ENCODE data around the gene PLD1. TPM values are rescaled to one million over a fixed set of nuclear protein-coding genes. Genes with fewer than 3 reads are reported as not detected.
A peak's percentile ranks its signal among the peaks of the same experiment; 100 is the strongest.

Gene PLD1
- total and polyA plus RNA-seq, 10 of the 15 experiments (the other 5 are each of a cell fraction or from before 2014, with no cell fraction given) = 2.9 to 108 (median 3.6) TPM

DNA sequence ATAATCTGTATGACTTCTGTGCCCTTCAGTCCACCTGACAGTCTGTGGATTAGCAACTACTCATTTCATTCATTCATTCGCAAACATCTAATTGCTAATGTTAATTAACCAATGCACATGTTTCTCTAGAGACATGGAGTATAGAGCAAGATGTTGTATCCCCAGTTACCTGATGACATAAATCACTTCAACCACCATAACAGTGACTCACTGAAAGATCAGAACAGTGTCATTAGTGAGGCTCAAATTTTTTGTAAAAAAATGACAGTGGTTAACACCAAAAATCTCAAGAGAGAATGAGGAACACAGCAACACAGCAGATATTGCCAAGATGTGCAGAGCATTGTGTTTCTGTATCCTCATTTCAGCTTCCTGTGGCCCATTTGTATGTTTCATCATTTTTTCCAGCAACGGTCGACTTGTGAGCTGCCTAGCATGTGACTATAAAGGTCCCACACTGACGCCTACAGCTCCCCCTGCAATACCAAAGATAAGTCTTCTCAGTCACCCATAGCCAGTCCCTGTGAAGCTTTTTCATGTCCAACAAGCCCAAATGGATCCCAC is 3.7 kb upstream of the PLD1 start (continued):
- peak; percentile 78 for TF ChIP-seq BMI1 (IDR thresholded peaks at IDR 0.05; ENCODE audit: borderline replicate concordance)
- TF ChIP-seq MTA2 (IDR thresholded peaks at IDR 0.05; ENCODE audit: low read depth) = peak; percentile 99
- TF ChIP-seq RB1 (IDR thresholded peaks at IDR 0.05; ENCODE audit: borderline replicate concordance) = 0 out of 2 replicates have a peak, but pooled peaks have one; percentile 36
- TF ChIP-seq, protein P1, sequence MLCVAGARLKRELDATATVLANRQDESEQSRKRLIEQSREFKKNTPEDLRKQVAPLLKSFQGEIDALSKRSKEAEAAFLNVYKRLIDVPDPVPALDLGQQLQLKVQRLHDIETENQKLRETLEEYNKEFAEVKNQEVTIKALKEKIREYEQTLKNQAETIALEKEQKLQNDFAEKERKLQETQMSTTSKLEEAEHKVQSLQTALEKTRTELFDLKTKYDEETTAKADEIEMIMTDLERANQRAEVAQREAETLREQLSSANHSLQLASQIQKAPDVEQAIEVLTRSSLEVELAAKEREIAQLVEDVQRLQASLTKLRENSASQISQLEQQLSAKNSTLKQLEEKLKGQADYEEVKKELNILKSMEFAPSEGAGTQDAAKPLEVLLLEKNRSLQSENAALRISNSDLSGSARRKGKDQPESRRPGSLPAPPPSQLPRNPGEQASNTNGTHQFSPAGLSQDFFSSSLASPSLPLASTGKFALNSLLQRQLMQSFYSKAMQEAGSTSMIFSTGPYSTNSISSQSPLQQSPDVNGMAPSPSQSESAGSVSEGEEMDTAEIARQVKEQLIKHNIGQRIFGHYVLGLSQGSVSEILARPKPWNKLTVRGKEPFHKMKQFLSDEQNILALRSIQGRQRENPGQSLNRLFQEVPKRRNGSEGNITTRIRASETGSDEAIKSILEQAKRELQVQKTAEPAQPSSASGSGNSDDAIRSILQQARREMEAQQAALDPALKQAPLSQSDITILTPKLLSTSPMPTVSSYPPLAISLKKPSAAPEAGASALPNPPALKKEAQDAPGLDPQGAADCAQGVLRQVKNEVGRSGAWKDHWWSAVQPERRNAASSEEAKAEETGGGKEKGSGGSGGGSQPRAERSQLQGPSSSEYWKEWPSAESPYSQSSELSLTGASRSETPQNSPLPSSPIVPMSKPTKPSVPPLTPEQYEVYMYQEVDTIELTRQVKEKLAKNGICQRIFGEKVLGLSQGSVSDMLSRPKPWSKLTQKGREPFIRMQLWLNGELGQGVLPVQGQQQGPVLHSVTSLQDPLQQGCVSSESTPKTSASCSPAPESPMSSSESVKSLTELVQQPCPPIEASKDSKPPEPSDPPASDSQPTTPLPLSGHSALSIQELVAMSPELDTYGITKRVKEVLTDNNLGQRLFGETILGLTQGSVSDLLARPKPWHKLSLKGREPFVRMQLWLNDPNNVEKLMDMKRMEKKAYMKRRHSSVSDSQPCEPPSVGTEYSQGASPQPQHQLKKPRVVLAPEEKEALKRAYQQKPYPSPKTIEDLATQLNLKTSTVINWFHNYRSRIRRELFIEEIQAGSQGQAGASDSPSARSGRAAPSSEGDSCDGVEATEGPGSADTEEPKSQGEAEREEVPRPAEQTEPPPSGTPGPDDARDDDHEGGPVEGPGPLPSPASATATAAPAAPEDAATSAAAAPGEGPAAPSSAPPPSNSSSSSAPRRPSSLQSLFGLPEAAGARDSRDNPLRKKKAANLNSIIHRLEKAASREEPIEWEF (IDR thresholded peaks at IDR 0.05; ENCODE audit: insufficient replicate concordance, low read depth, low read length) = peak; percentile 88
- TF ChIP-seq KDM1A (IDR thresholded peaks at IDR 0.05; ENCODE audit: borderline replicate concordance) = no peak
- TF ChIP-seq ZNF207 (IDR thresholded peaks at IDR 0.05; ENCODE audit: borderline replicate concordance) = peak; percentile 46; the same call in 1 of the 2 replicates
- no peak for TF ChIP-seq CBX5 (IDR thresholded peaks at IDR 0.05; ENCODE audit: low read depth)
- TF ChIP-seq PAX5 (IDR thresholded peaks at IDR 0.05; ENCODE audit: borderline replicate concordance, low read depth, low read length) = no peak
- no peak; the same call in 1 of the 2 replicates for TF ChIP-seq IRF4 (IDR thresholded peaks at IDR 0.05; ENCODE audit: low read depth, low read length)
- no peak for TF ChIP-seq ASH2L (IDR thresholded peaks at IDR 0.05; ENCODE audit: borderline replicate concordance, low read depth)
- TF ChIP-seq NFXL1 (IDR thresholded peaks at IDR 0.05; ENCODE audit: borderline replicate concordance) = no peak
- TF ChIP-seq, protein P2, sequence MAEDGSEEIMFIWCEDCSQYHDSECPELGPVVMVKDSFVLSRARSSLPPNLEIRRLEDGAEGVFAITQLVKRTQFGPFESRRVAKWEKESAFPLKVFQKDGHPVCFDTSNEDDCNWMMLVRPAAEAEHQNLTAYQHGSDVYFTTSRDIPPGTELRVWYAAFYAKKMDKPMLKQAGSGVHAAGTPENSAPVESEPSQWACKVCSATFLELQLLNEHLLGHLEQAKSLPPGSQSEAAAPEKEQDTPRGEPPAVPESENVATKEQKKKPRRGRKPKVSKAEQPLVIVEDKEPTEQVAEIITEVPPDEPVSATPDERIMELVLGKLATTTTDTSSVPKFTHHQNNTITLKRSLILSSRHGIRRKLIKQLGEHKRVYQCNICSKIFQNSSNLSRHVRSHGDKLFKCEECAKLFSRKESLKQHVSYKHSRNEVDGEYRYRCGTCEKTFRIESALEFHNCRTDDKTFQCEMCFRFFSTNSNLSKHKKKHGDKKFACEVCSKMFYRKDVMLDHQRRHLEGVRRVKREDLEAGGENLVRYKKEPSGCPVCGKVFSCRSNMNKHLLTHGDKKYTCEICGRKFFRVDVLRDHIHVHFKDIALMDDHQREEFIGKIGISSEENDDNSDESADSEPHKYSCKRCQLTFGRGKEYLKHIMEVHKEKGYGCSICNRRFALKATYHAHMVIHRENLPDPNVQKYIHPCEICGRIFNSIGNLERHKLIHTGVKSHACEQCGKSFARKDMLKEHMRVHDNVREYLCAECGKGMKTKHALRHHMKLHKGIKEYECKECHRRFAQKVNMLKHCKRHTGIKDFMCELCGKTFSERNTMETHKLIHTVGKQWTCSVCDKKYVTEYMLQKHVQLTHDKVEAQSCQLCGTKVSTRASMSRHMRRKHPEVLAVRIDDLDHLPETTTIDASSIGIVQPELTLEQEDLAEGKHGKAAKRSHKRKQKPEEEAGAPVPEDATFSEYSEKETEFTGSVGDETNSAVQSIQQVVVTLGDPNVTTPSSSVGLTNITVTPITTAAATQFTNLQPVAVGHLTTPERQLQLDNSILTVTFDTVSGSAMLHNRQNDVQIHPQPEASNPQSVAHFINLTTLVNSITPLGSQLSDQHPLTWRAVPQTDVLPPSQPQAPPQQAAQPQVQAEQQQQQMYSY (CRISPR knock-in tag; IDR thresholded peaks at IDR 0.05) = no peak
- TF ChIP-seq KLF5 (IDR thresholded peaks at IDR 0.05; ENCODE audit: partially characterized antibody) = peak; percentile 46
- TF ChIP-seq ZBED1 (IDR thresholded peaks at IDR 0.05; ENCODE audit: borderline replicate concordance) = no peak
- peak; percentile 86 to 88; a peak in 3 of 4 replicates for TF ChIP-seq IKZF2 (IDR thresholded peaks at IDR 0.05)
- TF ChIP-seq RELA (IDR thresholded peaks at IDR 0.05; ENCODE audit: borderline replicate concordance, partially characterized antibody) = peak; percentile 10
- TF ChIP-seq STAT3 (IDR thresholded peaks at IDR 0.05; ENCODE audit: low read depth, low read length) = 0 out of 2 replicates have a peak, but pooled peaks have one; percentile 23
- TF ChIP-seq BACH1 (IDR thresholded peaks at IDR 0.05; ENCODE audit: borderline replicate concordance) = peak; percentile 56; the same call in 1 of the 2 replicates
- TF ChIP-seq ATF7 (IDR thresholded peaks at IDR 0.05; ENCODE audit: low read depth) = peak; percentile 98

All from GM12878 (cell line).